GM19240 (cell line): Measurements from ENCODE around the gene CD300A.
A peak's percentile ranks its signal among the peaks of the same experiment; 100 is the strongest.
"Not testable (repeated sequence)": the region's sequence is repeated elsewhere in the genome, so short reads cannot be mapped to it uniquely, and the experiment has no call there.

Experiments
- DNase-seq: peaks from one replicate; pipeline ENCODE4 v3.0.0; 2011; ENCODE audit warnings: low spot score; ENCODE audit not compliant: insufficient read length

CD300A gene

DNA sequence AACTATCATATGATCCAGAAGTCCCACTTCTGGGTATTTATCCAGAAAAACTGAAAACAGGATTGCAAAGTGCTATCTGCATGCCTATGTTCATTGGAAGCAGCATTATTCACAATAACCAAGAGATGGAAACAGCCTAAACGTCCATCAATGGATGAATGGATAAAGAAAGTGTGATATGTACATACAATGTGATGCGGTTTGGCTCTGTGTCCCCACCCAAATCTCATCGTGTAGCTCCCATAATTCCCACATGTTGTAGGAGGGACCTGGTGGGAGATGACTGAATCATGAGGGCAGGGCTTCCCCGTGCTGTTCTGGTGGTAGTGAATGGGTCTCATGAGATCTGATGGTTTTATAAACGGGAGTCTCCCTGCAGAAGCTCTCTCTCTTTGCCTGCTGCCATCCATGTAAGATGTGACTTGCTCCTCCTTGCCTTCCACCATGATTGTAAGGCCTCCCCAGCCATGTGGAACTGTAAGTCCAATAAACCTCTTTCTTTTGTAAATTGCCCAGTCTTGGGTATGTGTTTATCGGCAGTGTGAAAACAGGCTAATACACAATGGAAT, 52.1 kb downstream of the CD300A start:
- not testable (repeated sequence) for DNase-seq

DNA sequence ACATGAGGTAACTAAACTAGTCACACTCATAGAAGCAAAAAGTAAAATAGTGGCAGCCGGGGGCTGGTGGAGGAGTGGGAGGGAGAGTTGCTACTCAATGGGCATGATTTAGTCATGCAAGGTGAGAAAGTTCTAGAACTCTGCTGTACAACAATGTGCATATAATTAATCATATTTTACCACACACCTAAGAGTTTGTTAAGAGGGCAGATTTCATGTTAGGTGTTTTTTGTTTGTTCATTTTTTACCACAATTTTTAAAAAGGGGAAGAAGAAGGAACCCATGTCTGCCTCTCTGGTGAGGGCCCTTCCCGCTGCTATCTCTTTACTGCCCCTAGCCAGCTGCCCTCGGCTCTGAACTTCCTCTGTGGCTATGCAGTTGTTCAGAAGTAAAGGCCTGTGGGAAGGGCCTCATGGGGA, 53.6 kb downstream of the CD300A start:
- DNase-seq: no peak

DNA sequence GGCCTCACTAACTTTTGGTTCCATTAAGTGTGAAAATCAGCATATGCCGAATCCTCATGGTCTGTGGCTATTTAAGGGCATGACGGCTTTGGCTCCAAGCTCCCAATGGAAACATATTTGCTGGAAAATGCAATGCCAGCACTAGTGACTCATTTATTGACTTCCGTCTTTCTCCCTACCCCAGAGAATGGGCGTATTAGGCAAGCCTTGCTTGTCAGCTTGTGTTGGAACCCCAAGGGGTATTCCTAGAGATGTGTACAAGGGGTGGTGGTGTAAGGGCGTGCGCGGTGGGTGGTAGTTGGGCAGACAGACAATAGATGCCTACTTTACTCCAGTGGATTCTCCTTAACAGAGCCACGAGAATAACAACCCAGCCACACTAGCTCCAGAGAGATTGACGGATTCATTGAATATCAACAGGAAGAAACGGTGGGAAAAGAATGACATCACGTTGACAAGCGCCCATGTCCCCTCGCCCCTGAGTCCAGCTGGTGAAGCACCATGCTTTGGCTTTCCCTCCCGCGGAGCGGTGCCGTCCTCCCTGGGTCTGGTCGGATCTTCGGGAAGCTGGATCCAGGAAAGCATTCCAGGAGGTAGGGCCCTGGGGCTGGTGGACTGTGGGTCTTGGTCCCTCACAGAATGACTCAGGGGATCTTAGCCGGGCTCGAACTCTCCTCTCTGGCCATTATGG, 54.5 kb downstream of the CD300A start:
- no peak for DNase-seq

DNA sequence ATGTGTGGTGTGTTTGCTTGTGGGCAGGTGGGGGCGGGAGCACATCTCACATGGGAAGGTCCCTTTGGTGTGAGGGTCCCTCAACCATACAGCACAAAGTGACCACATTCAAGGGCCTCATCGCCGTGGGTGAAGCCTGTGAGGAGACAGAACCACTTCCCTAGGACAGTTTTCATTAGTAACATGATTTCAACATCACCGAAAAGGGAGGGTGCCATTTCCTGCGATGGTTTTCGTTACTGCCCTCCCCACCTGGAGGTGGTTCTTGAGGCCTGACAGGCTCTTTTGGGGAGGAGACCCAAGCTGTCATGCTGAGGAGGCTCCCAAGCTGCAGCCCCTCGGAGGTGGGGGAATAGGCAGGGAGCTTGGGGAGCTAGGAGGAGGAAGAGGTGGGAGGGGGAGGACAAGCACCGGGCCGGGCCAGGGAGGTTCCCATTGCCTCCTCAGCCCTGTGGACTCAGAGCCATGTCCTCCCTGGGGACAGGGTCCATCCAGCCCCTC, 55.3 kb downstream of the CD300A start:
- no peak for DNase-seq

DNA sequence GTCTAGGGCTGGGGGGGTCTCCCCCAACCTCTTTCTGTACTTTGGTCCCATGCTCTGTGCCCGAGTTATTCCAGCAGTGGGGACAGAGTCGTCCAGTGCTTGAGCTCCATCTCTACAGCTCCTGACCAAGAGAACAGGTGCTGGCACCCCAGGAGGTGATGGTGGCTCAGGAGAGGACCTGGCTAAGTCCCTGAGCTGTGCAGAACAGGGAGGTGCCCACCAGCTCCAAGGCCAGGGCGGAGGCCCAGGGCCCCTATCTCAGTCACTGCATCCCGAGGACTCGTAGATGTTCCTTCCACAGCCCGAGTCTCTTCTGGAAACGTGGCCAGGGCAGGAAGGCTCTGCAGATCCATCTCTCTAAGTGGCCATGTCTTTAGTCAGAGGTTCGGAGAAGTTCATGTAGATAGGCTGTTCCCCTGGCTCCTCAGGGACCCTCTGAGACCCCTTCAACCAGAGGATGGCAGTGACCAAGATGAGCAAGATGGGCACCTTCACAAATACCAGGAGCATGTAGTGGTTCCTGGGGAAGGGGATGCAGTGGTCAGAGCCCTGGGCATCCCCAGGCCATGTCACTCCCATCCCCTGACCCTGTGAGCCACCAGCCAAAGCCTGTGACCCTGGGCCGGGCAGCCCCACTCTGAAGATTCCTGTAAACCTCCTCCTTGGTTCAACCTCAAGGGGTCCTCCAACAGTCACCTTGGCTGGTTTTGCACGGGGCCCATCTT, 56.1 kb downstream of the CD300A start:
- no peak for DNase-seq

DNA sequence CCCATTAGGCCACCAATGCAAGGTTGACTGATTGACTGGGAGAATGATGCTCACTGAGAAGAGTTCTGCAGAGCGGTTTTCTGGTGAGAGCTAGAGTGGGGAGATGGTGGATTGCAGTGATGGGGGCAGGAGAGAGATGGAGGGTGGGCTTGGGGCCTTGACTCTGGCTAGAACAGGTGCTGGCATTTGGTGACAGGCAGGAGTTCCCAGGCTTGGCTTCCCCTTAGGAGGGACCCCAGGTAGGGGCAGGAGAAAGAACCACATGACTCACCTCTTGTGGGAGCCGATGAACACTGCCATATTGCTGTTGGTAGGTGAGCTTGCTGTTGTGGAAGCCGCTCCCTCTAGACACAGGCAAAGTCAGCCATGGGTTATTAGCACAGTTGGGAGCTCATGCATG, 56.9 kb downstream of the CD300A start:
- DNase-seq: no peak

DNA sequence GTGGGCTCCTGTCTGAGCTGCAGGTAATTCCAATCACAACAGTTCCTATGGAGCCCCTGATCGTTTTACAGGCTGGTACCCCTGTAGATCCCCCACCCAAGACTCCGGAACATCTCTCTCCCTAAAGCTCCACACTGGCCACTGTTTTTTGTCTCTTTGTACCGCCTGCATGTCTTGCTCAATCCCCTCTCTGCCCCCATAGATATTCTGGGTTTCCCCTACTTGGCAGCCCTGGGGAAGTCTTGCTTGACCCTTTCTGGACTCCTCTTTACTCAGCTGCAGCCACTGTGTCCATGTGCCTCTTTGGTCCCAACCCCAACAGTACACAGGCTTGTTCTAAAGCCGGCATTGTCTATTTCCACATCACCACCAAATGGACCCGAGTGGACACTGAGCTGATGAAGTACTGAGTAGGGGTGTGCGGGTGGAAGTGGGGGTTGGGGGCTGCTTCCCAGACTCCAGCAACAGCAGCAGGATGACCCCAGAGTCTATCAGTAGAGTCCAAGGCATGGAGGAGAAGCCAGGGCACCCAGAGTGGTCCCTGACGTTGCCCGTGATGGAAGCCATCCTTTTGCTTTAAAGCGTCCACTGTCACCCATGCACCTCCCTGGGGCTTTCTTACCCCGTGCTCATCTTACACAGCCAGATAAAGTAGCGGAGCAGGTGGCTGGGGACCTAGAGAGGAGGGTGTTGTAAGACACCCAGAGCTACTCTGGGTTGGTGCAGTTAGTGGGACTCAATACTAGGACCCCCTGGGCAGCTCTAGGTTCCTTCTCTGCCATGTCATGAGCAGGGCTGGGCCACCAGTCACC, 58.4 kb downstream of the CD300A start:
- no peak for DNase-seq

DNA sequence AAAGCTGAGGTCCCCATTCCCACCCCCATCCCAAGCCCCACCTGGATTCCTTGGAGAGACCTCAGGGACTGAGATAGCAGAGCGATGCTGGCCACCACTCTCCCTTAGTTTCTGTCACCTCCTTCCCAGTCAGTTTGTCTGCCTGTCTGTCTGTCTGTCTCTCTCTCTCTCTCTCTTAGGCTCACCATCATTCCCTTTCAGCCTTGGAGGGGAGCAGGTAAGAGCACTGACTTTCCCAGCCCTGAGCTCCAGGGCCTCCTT, 59.0 kb downstream of the CD300A start:
- DNase-seq: no peak

DNA sequence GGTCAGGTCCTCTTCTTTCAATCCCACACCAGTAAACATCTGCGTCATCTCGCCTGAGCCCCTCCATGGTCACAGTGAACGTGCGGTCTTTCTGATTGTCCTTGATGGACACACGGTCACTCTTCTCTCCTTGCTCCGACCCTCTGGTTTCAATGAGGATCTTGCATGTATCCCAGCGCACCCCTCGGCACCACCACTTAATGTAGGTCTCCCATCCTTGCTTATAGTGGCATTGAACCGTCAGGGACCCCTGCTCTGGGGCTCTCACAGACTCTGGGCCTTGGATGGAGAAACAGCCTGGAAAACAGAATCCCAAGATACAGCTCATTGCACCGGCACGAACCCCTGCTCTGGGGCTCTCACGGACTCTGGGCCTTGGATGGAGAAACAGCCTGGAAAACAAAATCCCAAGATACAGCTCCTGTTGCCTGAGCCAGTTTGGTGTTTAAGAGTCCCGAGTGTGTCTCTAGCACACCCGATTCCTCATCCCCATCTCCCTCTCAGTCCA, 59.4 kb downstream of the CD300A start:
- no peak for DNase-seq

DNA sequence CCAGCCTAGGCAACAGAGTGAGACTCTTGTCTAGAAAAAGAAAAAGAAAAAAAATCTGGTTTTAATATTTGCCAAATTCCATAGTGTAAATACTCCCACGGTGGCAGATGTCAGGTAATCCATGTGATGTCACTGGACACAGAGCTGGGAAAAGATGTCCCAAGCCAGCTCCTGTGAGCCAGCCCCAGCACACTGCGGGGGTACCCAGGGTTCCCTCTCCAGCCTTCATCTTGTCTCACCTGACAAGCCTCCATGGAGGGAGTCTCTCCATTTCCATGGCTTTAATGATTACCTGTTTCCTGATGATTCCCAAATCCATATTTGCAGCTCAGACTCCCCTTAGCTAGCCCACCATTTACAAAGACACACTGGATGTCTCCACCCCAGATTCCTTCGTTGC, 60.2 kb downstream of the CD300A start:
- no peak for DNase-seq

DNA sequence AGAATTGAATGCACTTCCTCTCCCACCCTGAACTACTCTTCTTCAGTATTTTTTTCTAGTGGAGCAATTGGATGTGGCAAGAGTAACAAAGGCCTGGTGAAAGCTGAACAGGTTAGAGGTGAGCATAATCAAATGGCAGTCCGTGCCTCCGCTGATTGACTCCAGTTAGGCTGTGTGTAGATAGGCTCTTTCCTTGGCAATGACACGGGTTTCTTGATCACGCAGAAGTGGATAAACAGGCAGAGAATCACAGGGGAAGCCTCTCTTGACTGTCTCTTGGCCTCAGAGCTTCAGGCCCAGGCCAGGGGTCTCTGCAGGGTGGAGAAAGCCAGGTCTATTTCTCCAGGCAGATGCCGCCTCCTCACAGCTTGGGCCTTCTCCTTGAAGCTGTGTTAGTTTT, 60.6 kb downstream of the CD300A start:
- DNase-seq: no peak

DNA sequence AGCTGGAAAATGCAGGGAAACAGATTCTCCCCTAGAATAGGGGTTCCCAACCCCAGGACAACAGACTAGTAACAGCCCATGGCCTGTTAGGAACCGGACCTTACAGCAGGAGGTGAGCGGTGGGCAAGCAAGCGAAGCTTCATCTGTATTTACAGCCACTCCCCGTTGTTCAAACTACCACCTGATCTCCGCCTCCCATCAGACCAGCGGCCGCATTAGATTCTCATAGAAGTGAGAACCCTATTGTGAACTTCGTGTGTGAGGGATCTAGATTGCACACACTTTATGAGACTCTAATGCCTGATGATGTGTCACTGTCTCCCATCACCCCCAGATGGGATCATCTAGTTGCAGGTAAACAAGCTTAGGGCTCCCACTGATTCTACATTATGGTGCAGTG, 61.3 kb downstream of the CD300A start:
- no peak for DNase-seq

DNA sequence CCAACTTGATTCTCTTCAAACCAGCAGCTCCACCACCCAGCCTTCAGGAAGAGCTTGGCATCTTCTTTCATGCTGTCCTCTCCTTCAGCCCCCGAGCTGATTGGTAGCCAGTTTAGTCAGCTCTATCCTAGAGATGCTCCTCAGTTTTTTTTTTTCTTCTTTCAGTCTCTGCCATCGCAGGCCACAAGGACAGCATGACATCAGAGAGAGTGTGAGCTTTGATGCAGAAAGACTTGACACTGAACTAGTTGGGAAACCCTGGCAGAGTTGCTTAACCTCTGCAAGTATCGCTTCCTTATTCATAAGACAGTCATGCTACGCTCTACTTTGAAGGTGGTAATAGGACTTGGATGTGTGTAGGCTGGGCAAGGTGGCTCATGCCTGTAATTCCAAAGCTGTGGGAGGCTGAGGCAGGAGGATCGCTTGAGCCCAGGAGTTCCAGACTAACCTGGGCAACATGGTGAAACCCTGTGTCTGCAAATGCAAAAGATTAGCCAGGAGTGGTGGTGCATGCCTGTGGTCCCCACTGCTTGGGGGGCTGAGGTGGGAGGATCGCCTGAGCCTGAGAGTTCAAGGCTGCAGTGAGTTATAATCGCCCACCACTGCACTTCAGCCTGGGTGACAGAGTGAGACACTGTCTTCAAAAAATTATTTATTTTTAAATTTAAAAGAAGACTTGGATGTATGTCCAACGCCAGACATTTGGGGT, 62.2 kb downstream of the CD300A start:
- peak; percentile 24 for DNase-seq

DNA sequence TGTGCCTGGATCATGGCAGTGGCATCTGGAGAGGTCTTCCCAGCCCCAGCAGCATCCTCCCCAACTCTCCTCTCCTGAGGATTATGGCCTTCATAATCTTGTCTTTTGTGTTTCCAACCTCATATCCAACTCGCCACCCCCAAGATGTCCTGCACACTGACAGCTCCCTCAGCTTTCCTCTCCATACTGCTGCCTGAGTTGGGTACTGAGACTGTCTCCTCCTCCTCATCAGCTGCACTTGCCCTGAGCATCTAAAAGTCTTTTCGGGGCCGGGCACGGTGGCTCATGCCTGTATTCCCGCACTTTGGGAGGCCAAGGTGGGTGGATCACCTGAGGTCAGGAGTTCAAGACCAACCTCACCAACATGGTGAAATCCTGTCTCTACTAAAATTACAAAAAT, 62.8 kb downstream of the CD300A start:
- DNase-seq: no peak

DNA sequence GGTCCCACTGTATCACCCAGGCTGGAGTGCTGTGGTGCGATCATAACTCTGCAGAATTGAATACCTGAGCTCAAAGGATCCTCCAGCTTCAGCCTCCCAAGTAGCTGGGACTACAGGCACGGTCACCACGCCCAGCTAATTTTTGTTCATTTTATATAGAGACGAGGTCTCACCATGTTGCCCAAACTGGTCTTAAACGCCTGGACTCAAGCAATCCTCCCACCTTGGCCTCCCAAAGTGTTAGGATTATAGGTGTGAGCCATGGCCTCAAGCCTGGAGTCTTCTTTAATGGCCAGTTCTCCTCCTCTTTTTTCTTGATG, 64.4 kb downstream of the CD300A start:
- no peak for DNase-seq

DNA sequence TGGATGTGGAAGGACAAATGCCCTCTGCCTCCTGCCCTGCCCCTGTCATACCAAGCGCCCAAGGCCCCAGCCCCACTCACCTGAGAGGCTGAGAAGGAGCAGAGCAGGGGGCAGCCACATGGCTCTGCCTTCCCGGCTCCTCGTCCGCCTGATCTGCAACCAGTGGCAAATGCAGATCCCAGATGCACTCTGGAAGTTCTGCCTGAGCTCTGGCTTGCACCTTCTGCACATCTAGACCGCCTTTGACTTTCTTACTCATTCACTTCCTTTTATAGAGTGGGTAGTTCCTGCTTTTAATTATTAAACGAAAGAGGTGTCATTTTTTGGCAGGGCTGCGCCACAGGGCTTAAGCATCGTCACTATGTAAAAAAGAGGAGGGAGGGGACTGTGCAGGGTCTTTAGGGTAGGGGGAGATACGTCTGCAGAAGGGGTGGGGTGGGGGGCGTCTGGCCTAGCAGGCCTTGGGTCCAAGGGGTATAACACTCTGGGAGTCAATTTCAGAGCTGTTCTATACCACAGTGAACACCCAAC, 64.9 kb downstream of the CD300A start, which contains the start of gene CD300LB:
Gene CD300LB (minus strand): TSS at position 245 of the 531 bp plus-strand sequence. CDS start 125 bp downstream, at position 120.
- DNase-seq: no peak

DNA sequence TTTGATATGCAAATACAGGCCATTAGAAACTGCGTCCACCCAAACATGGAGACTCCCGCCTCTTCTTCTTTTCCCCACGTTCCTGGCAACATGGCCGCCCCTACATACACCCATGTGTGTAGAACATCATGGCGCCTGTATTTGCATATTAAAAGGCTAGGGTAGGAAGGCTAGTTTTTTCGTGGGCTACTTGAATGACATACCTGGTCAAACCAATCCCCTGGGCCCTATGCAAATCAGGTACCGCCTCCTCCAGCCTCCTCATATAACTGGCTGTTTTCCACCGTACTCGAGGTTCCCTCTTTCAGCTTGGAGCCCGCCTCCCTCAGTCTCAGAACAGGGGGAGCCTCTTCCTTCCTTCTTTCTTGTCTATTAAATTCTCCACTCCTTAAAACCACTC, 65.7 kb downstream of the CD300A start:
- DNase-seq: no peak
